ENCODE data around the gene TTLL9. TPM values are rescaled to one million over a fixed set of nuclear protein-coding genes. Genes with fewer than 3 reads are reported as not detected.

Gene TTLL9
- total RNA-seq, 6 experiments from 2014 or later, result not detected

DNA sequence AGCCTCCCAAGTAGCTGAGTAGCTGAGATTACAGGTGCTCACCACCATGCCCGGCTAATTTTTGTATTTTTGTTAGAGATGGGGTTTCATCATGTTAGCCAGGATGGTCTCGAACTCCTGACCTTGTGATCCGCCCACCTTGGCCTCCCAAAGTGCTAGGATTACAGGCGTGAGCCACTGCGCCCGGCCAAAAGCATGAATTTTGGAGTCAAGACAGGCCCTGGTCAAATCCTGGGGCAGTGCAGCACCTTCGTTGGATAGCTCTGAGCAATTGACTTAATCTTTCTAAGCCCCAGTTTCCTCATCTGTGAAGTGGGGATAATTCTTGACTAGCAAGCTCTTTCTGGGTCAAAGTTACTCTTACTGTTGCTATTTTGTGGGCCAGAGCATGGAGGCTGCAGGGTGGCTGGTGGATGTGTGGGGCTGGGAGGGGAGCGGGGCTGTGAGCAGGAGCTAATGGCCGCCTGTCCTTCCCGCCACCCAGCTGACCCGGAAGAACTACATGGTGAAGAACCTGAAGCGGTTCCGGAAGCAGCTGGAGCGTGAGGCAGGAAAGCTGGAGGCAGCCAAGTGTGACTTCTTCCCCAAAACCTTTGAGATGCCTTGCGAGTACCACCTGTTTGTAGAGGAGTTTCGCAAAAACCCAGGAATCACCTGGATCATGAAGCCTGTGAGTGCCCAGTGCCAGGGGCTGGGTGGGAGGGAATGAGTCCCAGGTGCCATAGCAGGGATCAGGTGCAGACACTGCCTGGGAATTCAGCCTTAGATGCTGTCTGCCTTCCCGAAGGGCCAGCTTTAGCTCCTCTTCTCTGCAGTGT lies 39.0 kb downstream of the TTLL9 start:
- DNase-seq, result no peak
- Mint-ChIP-seq H3K27ac (no peak overlapping the region), H3K4me1 (ENCODE audit: low read depth) (no peaks in the 10 kb centered on the region), H3K36me3 (ENCODE audit: low read depth) (no peaks in the 10 kb centered on the region), H3K27me3 (ENCODE audit: insufficient read depth) (peaks cover 31% of the 10 kb centered on the region), H3K9me3 (no peaks in the 10 kb centered on the region), H3K4me3 (no peak overlapping the region)
- TF ChIP-seq, protein P1, sequence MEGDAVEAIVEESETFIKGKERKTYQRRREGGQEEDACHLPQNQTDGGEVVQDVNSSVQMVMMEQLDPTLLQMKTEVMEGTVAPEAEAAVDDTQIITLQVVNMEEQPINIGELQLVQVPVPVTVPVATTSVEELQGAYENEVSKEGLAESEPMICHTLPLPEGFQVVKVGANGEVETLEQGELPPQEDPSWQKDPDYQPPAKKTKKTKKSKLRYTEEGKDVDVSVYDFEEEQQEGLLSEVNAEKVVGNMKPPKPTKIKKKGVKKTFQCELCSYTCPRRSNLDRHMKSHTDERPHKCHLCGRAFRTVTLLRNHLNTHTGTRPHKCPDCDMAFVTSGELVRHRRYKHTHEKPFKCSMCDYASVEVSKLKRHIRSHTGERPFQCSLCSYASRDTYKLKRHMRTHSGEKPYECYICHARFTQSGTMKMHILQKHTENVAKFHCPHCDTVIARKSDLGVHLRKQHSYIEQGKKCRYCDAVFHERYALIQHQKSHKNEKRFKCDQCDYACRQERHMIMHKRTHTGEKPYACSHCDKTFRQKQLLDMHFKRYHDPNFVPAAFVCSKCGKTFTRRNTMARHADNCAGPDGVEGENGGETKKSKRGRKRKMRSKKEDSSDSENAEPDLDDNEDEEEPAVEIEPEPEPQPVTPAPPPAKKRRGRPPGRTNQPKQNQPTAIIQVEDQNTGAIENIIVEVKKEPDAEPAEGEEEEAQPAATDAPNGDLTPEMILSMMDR (IDR thresholded peaks at IDR 0.05), result no peak

GRCh38 chr20:31910071-31910803 lies 39.8 kb downstream of the TTLL9 start:
- TF ChIP-seq, protein P1 (IDR thresholded peaks at IDR 0.05), result no peak
- no peaks in the 10 kb centered on the region for H3K4me1 Mint-ChIP-seq (ENCODE audit: low read depth)
- no peaks in the 10 kb centered on the region for H3K36me3 Mint-ChIP-seq (ENCODE audit: low read depth)
- no peak overlapping the region for H3K27ac Mint-ChIP-seq
- no peak overlapping the region for H3K4me3 Mint-ChIP-seq
- no peak for DNase-seq
- peaks cover 33% of the 10 kb centered on the region for H3K27me3 Mint-ChIP-seq (ENCODE audit: insufficient read depth)
- no peaks in the 10 kb centered on the region for H3K9me3 Mint-ChIP-seq

- Mint-ChIP-seq H3K27ac (no peak overlapping the region), H3K4me3 (no peak overlapping the region), H3K9me3 (no peaks in the 10 kb centered on the region), H3K4me1 (ENCODE audit: low read depth) (no peaks in the 10 kb centered on the region), H3K36me3 (ENCODE audit: low read depth) (no peaks in the 10 kb centered on the region), H3K27me3 (ENCODE audit: insufficient read depth) (peaks cover 40% of the 10 kb centered on the region)
- TF ChIP-seq, protein P1 (IDR thresholded peaks at IDR 0.05), result no peak
- no peak for DNase-seq
Measured at GRCh38 chr20:31913431-31914157, 43.2 kb downstream of the TTLL9 start.

- no peak overlapping the region for H3K27ac Mint-ChIP-seq
- TF ChIP-seq, protein P1 (IDR thresholded peaks at IDR 0.05), result no peak
- no peak for DNase-seq
- H3K9me3 Mint-ChIP-seq, result no peaks in the 10 kb centered on the region
- H3K36me3 Mint-ChIP-seq (ENCODE audit: low read depth), result no peaks in the 10 kb centered on the region
- H3K27me3 Mint-ChIP-seq (ENCODE audit: insufficient read depth), result peaks cover 38% of the 10 kb centered on the region
- no peak overlapping the region for H3K4me3 Mint-ChIP-seq
- H3K4me1 Mint-ChIP-seq (ENCODE audit: low read depth), result no peaks in the 10 kb centered on the region
Measured at GRCh38 chr20:31914170-31914569, 43.7 kb downstream of the TTLL9 start.

DNA sequence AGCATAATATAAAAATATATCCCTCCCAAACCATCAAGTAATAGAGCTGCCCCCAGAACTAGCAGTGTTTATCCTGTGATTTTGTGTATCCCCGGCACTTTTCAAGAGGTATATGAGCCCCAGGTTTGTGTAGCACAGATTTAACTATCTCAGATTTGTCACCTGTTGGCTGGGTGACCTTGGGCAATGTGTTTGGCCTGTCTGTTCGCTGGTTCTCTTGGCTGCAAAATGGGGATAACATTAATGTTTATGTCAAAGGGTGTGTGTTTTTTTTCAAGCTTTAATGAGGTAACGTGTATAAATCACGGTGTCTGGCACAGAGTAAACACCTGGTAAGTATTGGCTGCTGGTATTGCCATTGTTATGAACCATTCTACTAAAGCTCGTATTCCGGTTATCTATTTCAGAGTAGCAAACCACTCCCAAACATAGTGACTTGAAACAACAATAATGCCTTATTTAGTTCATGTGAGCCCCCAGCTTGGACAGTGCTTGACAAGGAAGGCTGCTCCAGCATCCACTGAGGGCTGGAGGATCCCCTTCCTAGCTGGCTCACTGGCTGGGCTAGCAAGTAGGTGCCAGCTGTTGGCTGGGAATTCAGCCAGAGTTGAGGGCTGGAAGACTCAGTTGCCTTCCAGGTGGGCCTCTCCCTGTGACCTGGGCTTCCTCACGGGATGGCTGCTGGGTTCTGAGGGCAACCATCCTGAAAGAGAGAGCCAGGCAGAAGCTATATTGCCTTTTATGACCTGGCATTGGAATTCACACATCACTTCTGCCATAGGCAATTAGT lies 45.3 kb downstream of the TTLL9 start:
- no peak overlapping the region for H3K27ac Mint-ChIP-seq
- no peaks in the 10 kb centered on the region for H3K9me3 Mint-ChIP-seq
- H3K27me3 Mint-ChIP-seq (ENCODE audit: insufficient read depth), result peaks cover 44% of the 10 kb centered on the region
- H3K4me3 Mint-ChIP-seq, result no peak overlapping the region
- no peak for DNase-seq
- H3K4me1 Mint-ChIP-seq (ENCODE audit: low read depth), result no peaks in the 10 kb centered on the region
- no peaks in the 10 kb centered on the region for H3K36me3 Mint-ChIP-seq (ENCODE audit: low read depth)
- TF ChIP-seq, protein P1 (IDR thresholded peaks at IDR 0.05), result no peak
